GM13976 (cell line): ENCODE measurements around the gene KCNG2.

Experiments used
- DNase-seq: peaks from one replicate; pipeline ENCODE4 v3.0.0; 2012; ENCODE audit warnings: low spot score
- CTCF ChIP-seq: IDR thresholded peaks from 2 replicates; pipeline ENCODE4 v1.5.1; 2012; ENCODE audit warnings: borderline replicate concordance, mild to moderate bottlenecking; ENCODE audit not compliant: insufficient read depth; ENCODE audit errors: extremely low read depth, missing control alignments, control extremely low read depth
- in situ Hi-C: fragments of 300-500 bp; cut with MboI; formaldehyde crosslinking; loops from one replicate; pipeline ENCODE4 v1.12.0; 2022; ENCODE audit warnings: low sequenced_read_pairs, mixed read lengths, inconsistent platforms; ENCODE audit not compliant: unreplicated experiment

The KCNG2 gene

GRCh38 chr18:79814373-79814772, 16.6 kb downstream of the KCNG2 start:
- in situ Hi-C loops = no loop called here
- DNase-seq = no peak
- TF ChIP-seq CTCF = no peak

DNA sequence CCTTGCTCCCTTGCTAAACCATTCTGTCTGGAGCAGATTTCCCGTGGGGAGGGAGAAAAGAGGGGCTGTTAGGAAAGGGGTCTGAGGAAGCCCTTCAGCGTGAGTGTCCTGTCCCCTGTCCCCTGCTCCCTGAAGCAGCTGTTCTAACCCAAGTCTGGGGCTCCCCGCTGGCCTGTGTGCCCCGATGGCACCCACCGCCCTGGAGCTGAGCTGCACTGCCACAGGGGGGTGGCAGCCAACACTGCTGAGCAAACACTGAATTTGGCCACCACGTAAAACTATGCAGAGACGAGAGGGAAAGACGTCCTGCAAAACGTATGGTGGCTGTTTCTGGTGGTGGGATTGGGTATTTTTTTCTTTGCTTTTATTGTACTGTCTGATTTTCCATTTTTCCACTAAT, 17.9 kb downstream of the KCNG2 start:
- in situ Hi-C loops = no loop called here
- TF ChIP-seq CTCF = no peak
- no peak for DNase-seq

DNA sequence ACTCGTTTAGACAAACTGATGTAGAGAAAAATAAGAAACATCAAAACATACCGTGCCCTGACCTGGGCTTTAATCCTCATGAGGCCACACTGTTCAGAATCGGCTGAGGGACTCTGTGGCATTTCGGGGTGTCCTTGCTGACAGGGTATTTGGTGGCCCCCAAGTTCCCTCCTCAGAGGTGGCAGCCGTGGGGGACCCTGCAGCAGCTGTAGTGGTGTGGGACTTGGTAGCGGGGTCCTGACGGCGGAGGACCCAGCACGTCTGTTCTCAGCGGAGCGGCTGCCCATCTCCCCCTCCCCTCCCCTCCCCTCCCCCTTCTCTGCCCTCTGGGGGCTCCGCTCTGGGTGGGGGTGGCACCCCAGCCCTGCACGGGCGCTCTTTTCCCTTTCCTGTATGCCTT, 18.4 kb downstream of the KCNG2 start:
- no peak for DNase-seq
- TF ChIP-seq CTCF = no peak
- in situ Hi-C loops = no loop called here

DNA sequence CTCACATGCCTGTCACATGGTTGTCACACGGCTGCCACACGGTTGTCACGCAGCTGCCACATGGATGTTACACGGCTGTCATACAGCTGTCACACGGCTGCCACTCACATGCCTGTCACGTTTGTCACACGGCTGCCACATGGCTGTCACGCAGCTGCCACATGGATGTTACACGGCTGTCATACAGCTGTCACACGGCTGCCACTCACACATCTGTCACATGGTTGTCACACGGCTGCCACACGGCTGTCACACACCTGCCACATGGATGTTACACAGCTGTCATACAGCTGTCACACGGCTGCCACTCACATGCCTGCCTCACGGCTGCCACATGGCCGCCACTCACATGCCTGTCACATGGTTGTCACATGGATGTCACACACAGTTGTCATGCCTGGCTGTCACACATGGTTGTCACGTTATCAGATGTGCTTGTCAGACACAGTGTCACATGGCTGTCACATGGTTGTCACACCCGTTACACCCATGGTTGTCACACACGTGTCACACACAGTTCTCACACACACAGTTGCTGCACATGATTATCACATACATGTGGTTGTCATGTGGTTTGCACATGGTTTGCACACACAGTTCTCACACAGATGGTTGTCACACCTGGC, 19.4 kb downstream of the KCNG2 start:
- in situ Hi-C loops = no loop called here
- TF ChIP-seq CTCF = no peak
- DNase-seq = no peak

DNA sequence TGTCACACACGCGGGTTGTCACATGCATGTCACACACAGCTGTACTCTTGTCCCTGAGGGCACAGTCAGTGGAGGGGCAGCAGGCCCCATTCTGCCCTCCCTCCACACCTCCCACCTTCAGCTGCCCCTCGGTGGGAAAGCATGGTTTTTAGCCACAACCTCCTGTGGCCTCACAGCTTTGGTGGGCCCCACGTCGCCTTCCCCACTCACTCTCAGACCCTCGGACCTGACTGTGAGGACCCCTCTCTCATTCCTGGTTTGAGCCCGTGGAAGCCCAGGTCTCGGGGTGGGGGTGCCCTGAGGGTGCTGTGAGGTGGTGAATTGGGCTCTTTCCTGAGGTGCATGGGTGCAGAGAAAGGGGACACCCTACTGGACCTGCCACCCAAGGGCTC, 19.9 kb downstream of the KCNG2 start:
- in situ Hi-C loops = no loop called here
- no peak for DNase-seq
- TF ChIP-seq CTCF = no peak

GRCh38 chr18:79818036-79818435, 20.3 kb downstream of the KCNG2 start:
- DNase-seq = no peak
- no peak for TF ChIP-seq CTCF
- in situ Hi-C loops = no loop called here
